Skeletal muscle cell (primary cell): ENCODE measurements around the gene TSPAN16.
A peak's percentile ranks its signal among the peaks of the same experiment; 100 is the strongest.

ENCODE experiments used
- DNase-seq: peaks from one replicate; pipeline ENCODE4 v3.0.0-alpha.2; 2010; ENCODE audit warnings: low read depth
- H3K4me3 ChIP-seq: 2 replicates; pipeline ENCODE4 v1.5.1; 2011; ENCODE audit warnings: low read depth, mild to moderate bottlenecking, control low read depth, low read length, moderate library complexity

TSPAN16 gene, protein sequence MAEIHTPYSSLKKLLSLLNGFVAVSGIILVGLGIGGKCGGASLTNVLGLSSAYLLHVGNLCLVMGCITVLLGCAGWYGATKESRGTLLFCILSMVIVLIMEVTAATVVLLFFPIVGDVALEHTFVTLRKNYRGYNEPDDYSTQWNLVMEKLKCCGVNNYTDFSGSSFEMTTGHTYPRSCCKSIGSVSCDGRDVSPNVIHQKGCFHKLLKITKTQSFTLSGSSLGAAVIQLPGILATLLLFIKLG

GRCh38 chr19:11295665-11296245 lies at the start of gene TSPAN16:
Gene TSPAN16, plus strand, starts transcription at chr19:11296160. Its CDS starts 138 bp downstream, at chr19:11296298.
- no peak for DNase-seq
- H3K4me3 ChIP-seq: no peak within 1 kb of the TSS

- DNase-seq: no peak
- H3K4me3 ChIP-seq: no peak overlapping the region
These were observed 49.0 kb upstream of the TSPAN16 start for GRCh38 chr19:11246941-11247340.

DNA sequence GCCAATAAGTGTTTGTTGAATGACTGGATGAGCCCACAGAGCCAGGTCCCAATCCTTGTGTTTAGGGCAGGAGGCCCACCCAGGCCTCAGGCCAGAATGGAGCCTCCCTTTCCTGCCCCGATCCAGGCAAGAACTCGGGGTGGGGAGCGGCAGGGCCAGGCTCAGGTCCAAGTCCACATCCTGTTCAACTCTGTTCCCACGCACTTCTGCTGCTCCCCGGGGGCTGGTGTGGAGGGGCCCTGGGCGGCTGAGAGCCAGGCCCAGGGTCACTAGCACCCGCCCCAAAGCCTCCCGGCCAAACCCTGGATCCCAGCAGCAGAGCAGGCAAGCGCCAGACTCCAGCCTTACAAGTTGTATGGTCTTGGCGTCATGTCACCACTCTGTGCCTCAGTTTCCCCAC lies 48.6 kb upstream of the TSPAN16 start:
- no peak overlapping the region for H3K4me3 ChIP-seq
- peak; percentile 27 for DNase-seq

DNA sequence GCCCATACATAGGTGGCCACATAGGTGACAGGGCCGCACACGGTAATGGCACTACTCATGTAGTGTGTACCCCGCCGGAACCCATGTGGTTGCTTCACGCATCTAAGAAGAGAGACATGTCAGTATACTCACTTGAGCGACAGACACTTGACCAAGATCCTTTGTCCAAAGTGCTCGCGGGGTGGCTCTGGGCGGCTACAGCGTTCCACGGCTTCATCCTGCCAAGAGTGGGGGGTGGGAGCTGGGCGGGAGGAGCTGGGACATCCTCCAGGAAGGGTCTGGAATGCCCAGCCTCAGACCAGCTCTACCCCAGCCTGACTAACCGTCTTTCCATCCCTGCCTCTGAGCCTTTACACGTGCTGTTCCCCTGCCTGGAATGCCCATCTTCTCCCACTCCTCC lies 48.0 kb upstream of the TSPAN16 start:
- H3K4me3 ChIP-seq: no peak overlapping the region
- DNase-seq: no peak

GRCh38 chr19:11248852-11249251 lies 47.1 kb upstream of the TSPAN16 start:
- DNase-seq: no peak
- no peak overlapping the region for H3K4me3 ChIP-seq

GRCh38 chr19:11251217-11251616 lies 44.7 kb upstream of the TSPAN16 start:
- DNase-seq: no peak
- H3K4me3 ChIP-seq: no peak overlapping the region

DNA sequence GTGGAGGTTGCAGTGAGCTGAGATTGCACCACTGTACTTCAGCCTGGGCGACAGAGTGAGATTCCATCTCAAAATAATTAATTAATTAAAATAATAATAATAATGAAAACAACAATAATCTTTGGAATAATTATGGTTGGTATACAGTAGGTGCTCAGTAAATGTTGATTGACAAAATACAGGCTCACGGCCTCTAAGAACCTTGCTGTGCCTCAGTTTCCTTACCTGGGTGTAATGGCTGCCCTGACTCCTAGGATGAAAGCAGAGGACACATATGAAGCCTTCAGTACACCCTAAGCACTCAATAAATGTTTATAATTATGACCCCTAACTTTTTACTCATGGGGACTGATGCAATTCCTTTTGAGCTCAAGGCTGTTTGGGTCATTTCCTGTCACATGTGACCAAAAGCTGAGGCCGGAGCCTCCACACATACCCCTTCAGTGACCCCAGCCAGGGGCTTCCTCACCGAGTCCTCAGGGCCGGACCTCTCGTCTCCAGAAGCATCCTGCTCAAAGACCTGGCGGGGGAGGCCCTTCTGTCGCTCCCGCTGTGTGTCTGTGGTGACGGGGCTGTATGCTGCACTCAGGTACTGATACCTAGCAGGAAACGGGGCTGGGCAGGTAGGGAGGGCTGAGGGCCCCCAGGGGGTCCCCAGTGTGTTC lies 44.2 kb upstream of the TSPAN16 start:
- H3K4me3 ChIP-seq: no peak overlapping the region
- DNase-seq: no peak

- no peak overlapping the region for H3K4me3 ChIP-seq
- no peak for DNase-seq
These were observed 43.1 kb upstream of the TSPAN16 start for GRCh38 chr19:11252665-11253355.

DNA sequence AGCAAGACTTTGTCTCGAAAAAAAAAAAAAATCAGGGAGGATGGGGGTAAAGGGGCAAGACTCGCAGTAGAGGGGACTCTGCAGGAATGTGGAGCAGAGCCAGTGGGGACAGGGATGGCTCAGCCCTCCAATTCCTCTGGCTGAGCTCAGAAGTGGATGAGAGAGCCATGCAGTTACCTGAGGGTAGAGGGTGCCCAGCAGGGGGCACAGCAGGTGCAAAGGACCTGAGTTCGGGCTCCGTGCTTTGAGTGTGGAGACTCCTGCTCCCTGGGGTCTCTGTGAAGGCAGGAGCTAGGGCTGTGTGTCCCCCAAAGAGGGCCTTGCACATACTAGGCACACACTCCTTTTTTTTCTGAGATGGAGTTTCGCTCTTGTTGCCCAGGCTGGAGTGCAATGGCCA lies 41.3 kb upstream of the TSPAN16 start:
- no peak for DNase-seq
- H3K4me3 ChIP-seq: no peak overlapping the region

GRCh38 chr19:11256189-11256588 lies 39.8 kb upstream of the TSPAN16 start:
- no peak overlapping the region for H3K4me3 ChIP-seq
- DNase-seq: peak; percentile 20

GRCh38 chr19:11257846-11258380 lies 38.0 kb upstream of the TSPAN16 start:
- DNase-seq: no peak

DNA sequence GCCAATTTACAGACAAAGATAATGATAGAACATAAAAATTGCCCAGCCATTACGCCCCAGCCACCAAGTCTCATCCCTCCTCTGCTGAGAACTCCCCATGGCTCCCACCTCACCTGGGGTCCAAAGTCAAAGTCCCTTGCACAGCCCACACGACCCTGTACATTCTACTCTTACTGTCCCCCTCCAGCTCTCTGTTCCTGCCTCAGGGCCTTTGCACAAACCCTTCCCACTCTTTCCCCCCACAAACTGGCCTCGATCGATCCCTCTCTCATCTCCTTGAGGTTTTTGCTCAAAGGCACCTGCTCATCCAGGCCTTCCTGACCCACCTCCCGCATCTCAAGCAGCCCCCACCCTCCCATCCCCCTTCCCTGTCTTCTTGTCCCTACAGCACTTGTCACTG lies 35.0 kb upstream of the TSPAN16 start:
- DNase-seq: no peak
- peak overlapping the region; percentile 74 for H3K4me3 ChIP-seq

More at GRCh38 chr19:11257846-11258380, 38.0 kb upstream of the TSPAN16 start:
- H3K4me3 ChIP-seq: no peak overlapping the region

- H3K4me3 ChIP-seq: peak overlapping the region; percentile 74
- DNase-seq: no peak
These were observed 34.5 kb upstream of the TSPAN16 start for GRCh38 chr19:11261431-11261970.

- DNase-seq: no peak
- H3K4me3 ChIP-seq: peak within 1 kb of the TSS; percentile 74
These were observed 33.8 kb upstream of the TSPAN16 start, which contains the start of gene DOCK6 for GRCh38 chr19:11261971-11262839. Gene DOCK6, minus strand, starts transcription at chr19:11262524. Its CDS starts 84 bp downstream, at chr19:11262440.

GRCh38 chr19:11263726-11264125 lies 32.2 kb upstream of the TSPAN16 start:
- DNase-seq: no peak

DNA sequence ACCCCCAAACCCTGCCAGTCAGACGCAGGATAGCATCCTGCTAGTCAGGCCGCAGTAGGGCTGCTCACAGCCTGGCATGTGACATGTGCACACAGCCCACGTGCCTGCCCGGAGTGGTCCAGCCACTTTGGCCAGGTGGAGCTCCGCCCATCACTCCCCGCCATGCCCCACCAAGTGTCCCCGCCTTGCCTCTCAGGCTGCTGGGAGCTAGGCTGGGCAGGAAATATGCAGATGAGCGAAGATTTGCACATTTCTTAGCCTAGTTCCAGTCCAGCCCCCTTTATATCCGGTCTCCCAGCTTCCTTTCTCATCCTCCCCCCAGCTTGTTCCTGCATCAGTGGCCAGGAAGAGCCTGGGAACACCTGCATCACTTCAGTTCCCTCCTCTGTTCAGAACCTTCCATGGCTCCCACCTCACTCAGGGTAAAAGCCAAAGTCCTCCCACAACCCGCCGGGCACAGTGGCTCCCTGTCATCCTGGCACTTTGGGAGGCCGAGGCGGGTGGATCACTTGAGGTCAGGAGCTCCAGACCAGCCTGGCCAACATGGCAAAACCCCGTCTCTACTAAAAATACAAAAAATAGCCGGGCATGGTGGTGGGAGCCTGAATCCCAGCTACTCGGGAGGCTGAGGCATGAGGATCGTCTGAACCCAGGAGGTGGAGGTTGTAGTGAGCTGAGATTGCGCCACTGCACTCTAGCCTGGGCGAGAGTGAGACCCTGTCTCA lies 31.3 kb upstream of the TSPAN16 start:
- DNase-seq: no peak
- H3K4me3 ChIP-seq: no peak overlapping the region

More at GRCh38 chr19:11263726-11264125, 32.2 kb upstream of the TSPAN16 start:
- no peak overlapping the region for H3K4me3 ChIP-seq

DNA sequence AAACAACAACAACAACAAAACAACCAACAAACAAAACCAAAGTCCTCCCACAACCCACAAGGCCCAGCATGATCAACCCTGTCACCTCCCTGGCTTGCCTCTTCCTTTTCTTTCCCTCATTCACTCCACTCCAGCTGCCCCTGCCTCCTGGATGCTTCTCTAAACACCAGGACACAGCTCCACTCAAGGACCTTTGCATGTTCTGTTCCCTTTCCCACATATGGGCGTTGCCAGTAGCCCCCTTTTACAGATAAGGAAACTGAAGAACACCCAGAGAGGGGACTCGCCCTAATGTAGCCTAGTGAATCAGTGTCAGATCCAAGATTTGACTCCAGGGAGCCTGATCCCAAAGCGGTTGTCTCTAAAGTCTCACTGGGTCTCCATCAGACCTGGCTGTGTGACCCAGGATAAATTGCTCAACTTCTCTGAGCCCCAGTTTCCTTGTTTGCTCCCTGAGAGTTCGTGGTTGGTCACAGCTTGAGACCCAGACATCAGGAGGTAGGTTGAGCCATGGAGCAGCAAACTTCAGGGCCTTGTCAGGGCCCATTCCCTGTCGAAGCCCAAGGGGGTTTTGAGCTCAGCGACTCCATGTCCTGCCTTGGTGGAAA lies 30.7 kb upstream of the TSPAN16 start:
- DNase-seq: no peak
- no peak overlapping the region for H3K4me3 ChIP-seq

- DNase-seq: no peak
- no peak overlapping the region for H3K4me3 ChIP-seq
These were observed 30.1 kb upstream of the TSPAN16 start for GRCh38 chr19:11265785-11266236.
